ENCODE data around the gene ICA1. TPM values are rescaled to one million over a fixed set of nuclear protein-coding genes. Genes with fewer than 3 reads are reported as not detected.

The ICA1 gene
- total and polyA plus RNA-seq, 10 donors: 9.6 to 45.7 (median 27.0) TPM

DNA sequence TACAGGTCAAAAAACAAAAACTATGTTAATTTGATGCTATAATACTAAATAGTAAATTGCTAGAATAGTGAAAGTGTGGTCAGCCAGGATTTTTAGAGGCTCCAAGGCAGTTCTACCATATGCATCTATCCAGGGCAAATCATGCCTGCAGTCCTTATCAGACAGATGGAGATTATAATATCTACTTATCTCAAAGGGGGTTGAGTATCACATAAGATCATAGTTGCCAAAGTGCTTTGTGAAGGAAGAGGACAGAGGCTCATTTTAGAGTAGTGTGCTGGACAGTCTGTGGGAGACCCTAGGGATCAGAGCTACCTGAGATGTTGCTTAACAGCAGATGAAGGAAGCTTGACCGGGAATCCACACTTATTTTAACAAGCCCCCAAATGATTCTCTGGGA, 3.2 kb downstream of the ICA1 start:
- Histone ChIP-seq H3K27ac (no peak overlapping the region), H3K4me1 (peaks cover 5 to 34% (median 20%) of the 10 kb centered on the region in 6 donors), H3K9me3 (no peaks in the 10 kb centered on the region), H3K4me3 (no peak overlapping the region), H3K36me3 (no peaks in the 10 kb centered on the region), H3K27me3 (replicated peaks in 1 of 7) (peaks cover 0 to 47% (median 19%) of the 10 kb centered on the region in 7 donors)
- DNase-seq: no peak
- WGBS, 5 donors: 89 to 100% (median 94%) methylated on average over 1 of the region's 1 CpG
- no peak for TF ChIP-seq CTCF (IDR thresholded peaks at IDR 0.05 in 8 of 11, conservative IDR thresholded peaks at IDR 0.05 in 3 of 11)
- no peak for TF ChIP-seq POLR2AphosphoS5 (IDR thresholded peaks at IDR 0.05)
- TF ChIP-seq POLR2A (IDR thresholded peaks at IDR 0.05): no peak
- intact Hi-C loops (cut with DNase I; ENCODE audit: low total_unique reads): no loop called here

DNA sequence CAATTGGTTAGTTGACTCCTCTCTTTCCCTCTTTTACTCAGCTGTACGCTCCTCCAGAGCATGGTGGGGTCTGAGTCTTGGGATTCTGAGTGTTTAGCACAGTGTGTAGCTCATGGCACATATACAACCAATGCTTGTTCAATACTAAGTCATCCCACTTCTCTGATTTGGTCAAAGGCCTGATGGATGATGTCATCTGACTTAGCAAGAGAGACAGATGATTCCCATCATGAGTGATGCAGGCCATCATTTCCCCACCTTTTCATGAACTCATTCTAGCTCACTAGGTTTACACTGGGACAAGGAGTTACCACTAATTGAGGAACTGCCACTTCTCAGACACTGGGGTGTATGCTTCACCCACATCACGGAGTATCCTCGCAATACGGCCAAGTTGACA, 3.8 kb downstream of the ICA1 start:
- Histone ChIP-seq H3K9me3 (no peaks in the 10 kb centered on the region), H3K27ac (no peak overlapping the region), H3K27me3 (replicated peaks in 1 of 7) (peaks cover 0 to 41% (median 19%) of the 10 kb centered on the region in 7 donors), H3K36me3 (no peaks in the 10 kb centered on the region), H3K4me1 (peaks cover 5 to 34% (median 20%) of the 10 kb centered on the region in 6 donors), H3K4me3 (no peak overlapping the region)
- WGBS, 5 donors: 91 to 97% (median 97%) methylated on average over 4 of the region's 4 CpGs
- intact Hi-C loops (cut with DNase I; ENCODE audit: low total_unique reads): no loop called here
- DNase-seq: no peak
- TF ChIP-seq POLR2A (IDR thresholded peaks at IDR 0.05) (no peak), CTCF (IDR thresholded peaks at IDR 0.05 in 8 of 11, conservative IDR thresholded peaks at IDR 0.05 in 3 of 11) (no peak), POLR2AphosphoS5 (IDR thresholded peaks at IDR 0.05) (no peak)

GRCh38 chr7:8255680-8256655, 6.0 kb downstream of the ICA1 start:
- no peaks in the 10 kb centered on the region for H3K9me3 ChIP-seq
- 84 to 92% (median 89%) methylated on average over 6 of the region's 6 CpGs for WGBS, 5 donors
- no peak for TF ChIP-seq POLR2A (IDR thresholded peaks at IDR 0.05)
- no peak for TF ChIP-seq POLR2AphosphoS5 (IDR thresholded peaks at IDR 0.05)
- TF ChIP-seq CTCF (IDR thresholded peaks at IDR 0.05 in 8 of 11, conservative IDR thresholded peaks at IDR 0.05 in 3 of 11): no peak
- H3K4me1 ChIP-seq: peaks cover 0 to 13% (median 5%) of the 10 kb centered on the region in 6 donors
- intact Hi-C loops (cut with DNase I; ENCODE audit: low total_unique reads): no loop called here
- DNase-seq: no peak
- no peak overlapping the region for H3K27ac ChIP-seq
- no peaks in the 10 kb centered on the region for H3K36me3 ChIP-seq
- H3K4me3 ChIP-seq: no peak overlapping the region
- peaks cover 0 to 19% (median 2%) of the 10 kb centered on the region in 7 donors for H3K27me3 ChIP-seq (replicated peaks in 1 of 7)

DNA sequence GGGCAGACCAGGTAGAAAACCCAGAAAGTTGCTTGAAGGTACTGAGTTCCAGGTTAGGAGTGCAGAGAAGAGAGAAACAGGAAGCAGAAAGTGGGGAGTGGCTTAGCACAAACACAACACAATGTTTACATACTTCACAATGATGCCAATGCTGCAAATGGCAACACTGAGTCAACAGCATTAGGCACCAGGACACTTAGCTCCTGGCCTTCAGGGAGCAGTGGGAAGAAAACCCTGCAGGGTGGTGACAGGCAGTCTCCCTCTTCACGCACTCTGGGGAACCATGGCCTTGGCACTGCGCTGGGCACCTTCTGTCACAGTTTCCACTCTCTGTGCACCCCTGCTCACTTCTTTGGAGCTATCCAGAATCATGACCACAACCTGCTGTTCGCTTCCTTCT, 7.3 kb downstream of the ICA1 start:
- Histone ChIP-seq H3K4me1 (peaks cover 0 to 6% (median 0%) of the 10 kb centered on the region in 6 donors), H3K4me3 (no peak overlapping the region), H3K27me3 (replicated peaks in 1 of 7) (peaks cover 0 to 6% (median 0%) of the 10 kb centered on the region in 7 donors), H3K27ac (no peak overlapping the region), H3K36me3 (no peaks in the 10 kb centered on the region), H3K9me3 (no peaks in the 10 kb centered on the region)
- DNase-seq: no peak
- TF ChIP-seq POLR2A (IDR thresholded peaks at IDR 0.05) (no peak), CTCF (IDR thresholded peaks at IDR 0.05 in 8 of 11, conservative IDR thresholded peaks at IDR 0.05 in 3 of 11) (no peak), POLR2AphosphoS5 (IDR thresholded peaks at IDR 0.05) (no peak)
- intact Hi-C loops (cut with DNase I; ENCODE audit: low total_unique reads): no loop called here
- 89 to 99% (median 93%) methylated on average over 3 of the region's 3 CpGs for WGBS, 5 donors

Data from spleen (tissue), 11 donors.